GM15510 (cell line): Measurements from ENCODE around the gene ILKAP.

Experiments
- POLR2A ChIP-seq: IDR thresholded peaks from 3 replicates; pipeline ENCODE4 v1.6.1; 2011; ENCODE audit warnings: borderline replicate concordance; ENCODE audit not compliant: insufficient read length; ENCODE audit errors: extremely low read depth

Gene ILKAP

DNA sequence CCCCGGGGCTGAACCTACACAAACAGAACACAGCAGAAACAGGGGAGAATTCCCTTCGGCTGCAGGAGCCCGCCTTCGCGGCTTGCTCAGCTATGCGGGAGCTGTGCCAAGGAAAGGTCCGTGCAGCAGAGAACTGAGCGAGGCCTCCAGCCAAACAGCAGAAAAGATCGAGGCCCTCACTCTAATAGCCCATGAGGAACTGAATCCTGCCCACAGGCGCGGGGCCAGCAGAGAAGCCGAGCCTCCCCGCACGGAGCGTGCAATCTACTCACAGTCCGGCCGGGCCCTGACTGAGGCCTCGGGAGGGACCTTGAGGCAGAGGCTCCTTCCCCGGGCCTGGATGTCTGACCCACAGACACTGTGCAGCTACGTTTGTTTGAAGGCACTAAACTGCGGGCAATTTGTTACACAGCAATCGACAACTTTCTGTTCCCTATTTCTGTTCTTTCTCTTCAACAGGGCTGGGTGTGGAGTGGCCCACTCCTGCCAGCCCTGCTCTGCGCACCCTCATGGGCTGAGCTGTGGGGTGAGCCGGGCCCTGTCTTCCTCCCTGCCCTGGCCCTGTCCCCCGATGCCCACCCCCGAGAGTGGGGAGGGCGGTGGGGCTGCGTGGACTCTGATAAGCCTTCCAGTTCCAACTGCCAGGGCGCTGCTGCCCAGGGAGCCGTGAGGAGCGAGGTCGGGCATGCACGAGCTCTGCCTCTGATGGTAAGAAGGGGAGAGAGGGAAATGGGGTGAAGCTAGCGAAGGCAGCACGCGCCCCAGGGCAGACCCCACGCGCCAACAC lies 22.6 kb upstream of the ILKAP start:
- TF ChIP-seq POLR2A, result no peak

DNA sequence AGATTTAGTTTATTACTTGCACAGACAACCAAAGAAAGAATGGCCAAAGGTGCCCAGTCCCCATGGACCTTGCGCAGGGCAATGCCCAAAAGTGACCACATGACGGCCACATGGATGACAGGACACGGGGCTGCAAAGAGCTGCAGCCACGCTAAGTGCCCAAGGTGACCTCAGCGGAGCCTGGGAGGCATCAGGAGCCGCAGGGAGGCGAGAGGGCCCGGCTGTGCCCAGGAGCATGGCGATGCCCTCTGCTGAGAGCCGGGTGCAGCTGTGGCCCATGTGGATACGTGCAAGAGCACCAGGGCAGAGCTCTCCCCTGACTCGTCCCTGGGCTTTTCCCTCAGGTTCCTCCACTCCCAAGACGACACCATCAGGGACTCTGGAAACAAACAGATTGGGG lies 21.6 kb upstream of the ILKAP start:
- no peak for TF ChIP-seq POLR2A

DNA sequence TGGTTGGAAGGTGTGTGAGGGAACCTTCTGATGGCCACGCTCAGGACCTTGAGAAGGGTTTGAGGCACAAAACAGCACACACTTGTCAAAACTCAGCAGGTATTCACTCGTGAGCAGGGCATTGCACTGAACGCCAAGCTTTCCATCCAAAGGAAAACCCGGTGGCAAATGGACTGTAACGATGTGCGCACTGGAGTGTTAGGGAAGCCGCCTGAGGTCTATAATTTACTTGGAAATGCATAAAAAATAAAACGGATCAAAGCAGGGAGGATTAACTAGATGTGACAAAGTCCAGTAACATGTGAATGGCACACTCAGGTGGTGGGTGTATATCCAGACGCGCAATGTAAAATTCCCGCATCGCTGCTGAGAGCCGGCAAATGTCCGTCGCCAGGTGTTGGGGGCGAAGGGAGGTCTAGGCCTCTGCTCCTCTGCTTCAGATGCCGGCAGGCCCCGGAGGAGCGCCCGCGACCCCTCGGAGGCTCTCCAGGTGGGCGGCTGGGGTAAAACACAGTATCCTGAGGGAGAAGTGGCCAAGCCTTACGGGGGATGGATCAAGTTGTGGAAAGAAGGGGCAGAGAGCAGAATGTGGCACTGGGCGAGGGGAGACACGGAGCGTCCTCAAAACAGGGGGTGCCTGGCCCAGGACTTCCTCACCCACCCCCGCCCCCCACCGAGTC lies 21.0 kb upstream of the ILKAP start:
- TF ChIP-seq POLR2A, result no peak

DNA sequence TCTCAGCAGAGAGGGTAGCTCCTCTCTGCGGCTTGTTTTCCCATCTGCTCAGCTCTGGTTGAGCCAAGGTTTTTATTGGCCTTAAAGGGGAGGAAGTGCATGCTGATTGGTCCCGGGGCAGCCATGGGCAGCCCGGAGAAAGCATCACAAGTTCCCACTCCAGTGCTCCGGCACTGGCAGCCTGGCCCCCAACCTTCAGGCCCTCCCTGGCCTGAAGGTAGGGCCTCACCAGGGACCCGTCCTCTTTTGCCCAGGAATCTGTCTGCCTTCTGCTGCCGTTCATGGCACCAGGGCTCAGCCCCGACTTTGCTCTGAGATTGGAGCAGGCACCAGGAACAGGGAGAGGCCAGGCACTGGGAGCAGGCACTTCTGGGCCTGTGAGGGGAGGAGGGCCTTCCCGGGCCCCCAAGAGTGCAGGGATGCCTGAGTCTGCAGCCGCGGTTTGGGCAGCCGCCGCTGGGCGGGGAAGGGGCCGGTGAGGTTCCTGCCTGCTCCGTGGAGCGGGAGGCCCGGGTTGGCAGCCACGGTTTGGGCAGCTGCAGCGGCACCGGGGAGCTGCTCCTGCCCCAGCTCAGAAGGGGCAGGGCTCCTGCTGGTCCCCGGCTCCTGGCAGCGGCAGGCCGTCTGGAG lies 17.5 kb upstream of the ILKAP start:
- TF ChIP-seq POLR2A, result peak; percentile 51

DNA sequence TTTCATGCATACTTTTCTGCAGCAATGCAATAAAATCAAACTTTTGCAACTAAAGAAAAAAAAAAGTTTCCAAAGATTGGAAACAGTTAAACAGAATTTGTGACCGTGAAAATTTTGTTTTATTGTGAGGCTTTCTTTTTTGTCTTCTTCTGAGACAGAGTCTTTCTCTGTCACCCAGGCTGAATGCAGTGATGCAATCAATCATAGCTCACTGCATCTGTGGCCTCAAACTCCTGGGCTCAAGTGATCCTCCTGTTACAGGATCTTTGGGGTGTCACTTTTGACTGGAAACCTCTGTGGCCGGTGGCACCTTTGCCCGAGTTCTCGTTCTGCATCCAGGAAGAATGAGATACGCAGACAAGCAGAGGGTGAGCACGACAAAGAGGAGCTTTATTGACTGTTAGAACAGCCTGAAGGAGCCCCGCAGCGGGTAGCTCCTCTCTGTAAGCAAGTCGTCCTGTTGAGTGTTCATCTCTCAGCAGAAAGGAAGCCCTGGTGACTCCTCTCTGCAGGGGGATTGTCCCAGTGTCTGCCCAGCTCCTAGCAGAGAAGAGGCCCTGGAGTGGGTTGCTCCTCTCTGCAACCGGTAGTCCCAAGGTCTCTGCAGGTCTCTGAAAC lies 16.9 kb upstream of the ILKAP start:
- no peak for TF ChIP-seq POLR2A

DNA sequence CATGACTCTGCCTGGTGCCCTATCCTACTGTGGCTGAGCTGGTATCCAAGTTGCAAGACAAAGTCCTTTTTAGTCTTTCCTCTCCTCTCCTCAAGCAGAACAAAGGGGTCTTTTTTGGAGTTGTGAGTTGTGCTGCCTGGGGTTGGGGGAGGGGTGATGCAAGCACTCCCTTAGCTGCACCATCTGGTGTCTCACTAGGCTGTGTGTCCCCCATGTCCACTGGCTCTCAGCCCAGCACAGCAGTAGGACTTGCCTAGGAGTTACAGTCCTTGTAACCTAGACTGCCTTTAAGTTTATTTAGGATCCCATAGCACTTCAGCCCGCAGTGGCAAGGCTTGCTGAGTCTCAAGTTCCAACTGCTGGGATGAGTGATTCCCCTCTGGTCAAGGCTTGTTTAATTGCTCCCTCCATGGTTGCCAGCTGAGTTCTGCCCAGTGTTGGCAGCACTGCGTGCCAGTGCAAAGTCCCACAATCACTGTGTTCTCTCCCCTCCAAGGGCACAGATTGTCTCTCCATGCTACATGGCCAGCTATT lies 13.2 kb upstream of the ILKAP start:
- TF ChIP-seq POLR2A, result no peak

DNA sequence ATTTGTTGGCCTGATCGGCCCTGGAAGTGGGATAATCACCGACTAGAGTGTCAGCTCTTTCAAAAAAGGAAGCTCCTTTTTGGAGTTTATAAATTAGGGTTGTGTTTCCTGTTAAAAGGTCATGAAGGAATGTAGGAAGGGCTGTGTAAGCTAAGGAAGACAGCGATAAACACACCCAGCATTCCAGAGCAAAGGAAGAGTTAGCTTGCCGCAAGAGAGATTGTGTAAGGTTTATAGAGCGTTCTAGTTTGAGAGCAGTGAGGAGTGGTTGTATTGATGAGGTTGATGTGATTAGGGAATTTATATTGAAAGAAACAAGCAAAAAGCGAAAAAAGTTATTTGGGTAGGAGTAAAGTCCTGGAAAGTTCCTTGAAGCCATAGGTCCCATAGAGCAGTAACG lies 3.5 kb upstream of the ILKAP start:
- no peak for TF ChIP-seq POLR2A

DNA sequence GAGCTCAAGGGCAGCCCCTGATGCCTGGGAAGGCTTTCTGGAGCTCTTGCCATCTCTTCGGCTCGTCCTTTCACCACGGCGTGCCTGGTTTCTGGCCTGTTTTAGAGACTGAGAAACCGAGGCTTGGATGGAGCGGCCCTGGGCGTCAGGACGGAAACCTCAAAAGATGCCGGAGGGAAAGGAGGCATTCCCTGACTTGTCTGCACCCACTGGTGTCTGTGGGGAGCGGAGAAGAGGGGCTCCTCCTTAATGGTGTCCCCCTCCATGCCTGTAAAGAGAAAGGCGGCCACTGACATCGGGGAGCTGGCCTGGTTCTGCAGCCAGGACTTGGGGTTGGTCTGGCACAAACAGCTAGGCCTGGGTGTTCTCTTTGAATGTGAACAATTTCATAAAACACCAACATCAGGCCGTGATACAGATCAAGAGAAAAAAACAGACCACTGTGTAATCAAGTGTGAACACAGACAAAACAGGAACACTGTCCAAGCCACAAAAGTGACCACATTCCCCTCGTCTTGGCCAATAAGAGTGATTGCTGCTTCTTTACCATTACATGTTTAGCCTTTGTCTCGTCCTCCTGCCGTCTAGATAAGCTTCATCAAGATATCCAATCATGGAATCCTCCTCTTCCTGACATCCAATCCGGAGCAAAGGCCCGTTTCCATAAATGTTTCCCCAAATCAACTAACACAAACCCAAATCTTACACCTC lies 633 bp upstream of the ILKAP start:
- no peak for TF ChIP-seq POLR2A

DNA sequence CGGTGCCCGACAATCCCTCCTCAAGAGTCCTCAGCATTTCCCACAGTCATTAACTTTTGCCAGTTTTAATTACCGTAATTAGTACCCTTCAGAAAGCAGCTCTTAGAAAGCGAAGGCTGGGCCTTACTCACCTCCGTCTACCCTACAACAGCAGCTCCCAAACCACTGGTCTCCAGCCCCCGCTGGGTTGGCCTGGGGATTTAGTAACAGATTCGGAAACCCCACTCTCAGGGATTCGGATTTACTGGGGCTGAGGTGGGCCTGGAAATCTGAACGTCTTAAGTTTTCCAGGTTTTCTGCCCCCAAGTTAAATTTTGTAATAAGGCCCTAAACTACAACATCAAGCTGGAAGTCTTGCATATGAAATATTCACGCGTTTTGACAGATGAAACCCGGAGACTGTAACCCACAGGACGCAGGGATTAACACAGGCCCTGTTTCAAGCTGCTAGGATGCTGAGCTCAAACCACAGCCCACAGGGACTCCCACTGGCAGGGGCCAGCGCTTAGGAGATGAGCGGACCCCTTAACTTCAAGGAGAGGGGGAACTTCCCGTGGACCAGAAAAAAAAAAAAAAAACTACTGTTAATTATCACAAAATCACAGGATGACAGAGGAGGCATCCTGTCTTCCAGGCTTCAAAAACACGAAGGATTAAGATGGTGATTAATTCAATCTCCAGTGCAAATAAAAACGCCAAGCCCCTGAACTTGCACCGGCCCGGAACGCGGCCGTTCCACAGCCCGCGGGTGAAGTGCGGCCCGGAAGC lies 985 bp downstream of the ILKAP start:
- no peak for TF ChIP-seq POLR2A

DNA sequence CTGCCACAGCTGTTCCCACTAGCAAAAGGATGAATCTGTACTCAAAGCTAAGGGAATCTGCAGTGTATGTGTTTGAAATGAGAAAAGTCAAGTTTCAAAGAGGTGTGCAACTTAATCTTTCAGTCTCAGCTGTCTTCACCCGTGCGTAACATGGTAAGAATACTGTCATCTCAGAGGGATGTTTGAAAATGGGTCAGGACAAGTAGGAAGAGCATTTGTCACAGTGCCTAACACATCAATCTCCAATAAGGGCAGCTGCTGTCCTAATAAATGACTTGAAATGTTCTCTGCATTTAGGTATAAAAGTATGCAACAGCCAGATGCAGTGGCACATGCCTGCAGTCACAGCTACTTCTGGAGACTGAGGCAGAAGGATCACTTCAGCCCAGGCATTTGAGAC lies 13.1 kb downstream of the ILKAP start:
- TF ChIP-seq POLR2A, result no peak

DNA sequence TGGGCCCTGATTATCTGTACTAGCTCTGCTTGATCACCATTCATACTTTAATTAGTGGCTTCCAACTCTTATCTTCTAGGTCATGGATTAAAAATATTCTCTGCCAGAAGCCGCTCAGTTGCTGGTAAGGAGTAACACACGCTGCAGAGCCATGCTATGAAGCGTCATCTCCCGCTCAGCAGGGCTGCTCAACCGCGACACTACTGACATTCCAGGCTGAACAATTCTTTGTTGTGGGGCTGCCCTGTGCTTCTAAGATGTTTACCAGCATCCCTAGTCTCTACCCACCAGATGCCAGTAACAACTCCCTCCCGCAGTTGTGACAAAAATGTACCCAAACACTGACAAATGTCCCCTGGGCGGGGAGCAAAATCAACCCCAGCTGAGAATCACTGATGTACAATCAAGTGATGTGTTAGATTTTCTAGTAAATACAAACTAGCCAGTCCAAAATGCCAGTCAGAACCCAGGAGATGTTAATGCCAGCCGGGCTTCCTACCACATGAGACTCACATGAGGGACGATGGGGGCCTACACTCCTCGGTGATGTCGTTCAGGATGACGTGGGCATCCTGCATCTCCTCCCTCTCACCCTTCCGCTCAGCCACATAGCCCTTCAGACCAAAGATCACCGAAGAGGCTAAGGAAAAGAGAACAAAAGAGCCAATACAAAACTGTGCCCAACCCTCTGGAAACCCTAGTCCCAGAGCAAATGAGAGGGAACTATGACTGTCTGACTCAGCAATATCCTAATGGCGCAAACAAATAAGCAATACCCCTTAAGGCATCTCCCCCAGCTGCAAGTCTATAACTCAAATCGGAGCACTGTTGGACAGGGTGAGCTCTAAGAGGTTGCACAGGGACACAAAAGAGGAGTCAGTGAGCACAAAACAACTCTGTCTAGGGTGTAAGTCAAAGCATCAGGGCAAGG lies 15.6 kb downstream of the ILKAP start:
- TF ChIP-seq POLR2A, result no peak

DNA sequence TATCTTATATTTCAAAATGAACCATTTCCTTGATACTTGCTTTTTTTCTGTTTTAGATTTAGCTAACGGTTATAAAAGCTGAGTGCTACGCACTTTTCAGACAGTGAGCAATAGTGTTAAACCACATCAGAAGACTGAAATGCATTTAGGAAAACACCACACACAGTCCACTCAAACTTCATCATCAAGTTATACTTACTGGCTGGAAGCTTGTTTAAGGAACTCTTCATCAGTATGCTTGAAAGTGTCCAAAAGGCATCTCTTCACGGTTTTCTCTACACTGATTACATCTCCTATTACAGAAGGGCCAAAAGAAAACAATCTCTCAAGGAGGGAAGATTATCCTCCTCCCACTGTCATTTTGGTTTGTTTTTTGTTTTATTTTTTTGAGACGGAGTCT lies 19.7 kb downstream of the ILKAP start:
- TF ChIP-seq POLR2A, result no peak

DNA sequence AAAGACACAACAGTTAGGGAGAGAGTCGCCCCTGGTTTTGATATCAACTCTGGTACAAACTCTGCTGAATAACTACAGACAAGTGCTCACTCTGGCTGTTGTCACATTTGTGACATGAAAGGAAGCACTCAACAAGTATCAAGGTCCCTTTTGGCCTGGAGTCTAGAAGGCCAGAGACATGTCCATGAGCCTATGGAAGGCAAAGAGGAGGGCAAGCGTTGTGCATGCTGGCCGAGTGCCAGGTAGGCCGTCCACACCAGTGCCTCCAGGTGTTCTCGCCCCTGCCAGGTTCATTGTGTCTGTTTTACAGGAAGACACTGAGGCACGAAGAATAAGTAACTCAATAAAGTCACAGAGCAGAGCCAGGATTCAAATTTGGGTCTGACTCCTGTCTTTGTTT lies 21.1 kb downstream of the ILKAP start:
- TF ChIP-seq POLR2A, result no peak
